ENCODE results near the gene ESF1.

Gene ESF1

GRCh38 chr20:13694420-13695150 lies 90.1 kb downstream of the ESF1 start:
- ChIA-PET POLR2A (no interaction called here), CTCF (no interaction called here)
- no peak for TF ChIP-seq ZNF548 (tag by site-specific recombination; IDR thresholded peaks at IDR 0.05)
- no peak for TF ChIP-seq ZNF785 (tag by site-specific recombination; IDR thresholded peaks at IDR 0.05)
- TF ChIP-seq ZNF654 (tag by site-specific recombination; IDR thresholded peaks at IDR 0.05; ENCODE audit: low read depth) = no peak
- TF ChIP-seq, protein P1, sequence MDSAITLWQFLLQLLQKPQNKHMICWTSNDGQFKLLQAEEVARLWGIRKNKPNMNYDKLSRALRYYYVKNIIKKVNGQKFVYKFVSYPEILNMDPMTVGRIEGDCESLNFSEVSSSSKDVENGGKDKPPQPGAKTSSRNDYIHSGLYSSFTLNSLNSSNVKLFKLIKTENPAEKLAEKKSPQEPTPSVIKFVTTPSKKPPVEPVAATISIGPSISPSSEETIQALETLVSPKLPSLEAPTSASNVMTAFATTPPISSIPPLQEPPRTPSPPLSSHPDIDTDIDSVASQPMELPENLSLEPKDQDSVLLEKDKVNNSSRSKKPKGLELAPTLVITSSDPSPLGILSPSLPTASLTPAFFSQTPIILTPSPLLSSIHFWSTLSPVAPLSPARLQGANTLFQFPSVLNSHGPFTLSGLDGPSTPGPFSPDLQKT (IDR thresholded peaks at IDR 0.05; ENCODE audit: borderline replicate concordance, low read depth, low read length) = no peak
- TF ChIP-seq BCL6B (tag by site-specific recombination; IDR thresholded peaks at IDR 0.05) = no peak
- H3K9me3 ChIP-seq (ENCODE audit: control insufficient read depth, insufficient read depth, low read depth, low read length) = no peaks in the 10 kb centered on the region
- H3K36me3 ChIP-seq (ENCODE audit: control insufficient read depth in 2 of 2, insufficient read depth in 1 of 2, low read length in 2 of 2) = no peaks in the 10 kb centered on the region
- no peak overlapping the region for H3K4me3 ChIP-seq (ENCODE audit: low read depth, low read length)
- H3K27ac ChIP-seq (ENCODE audit: extremely low read depth, low read depth, low read length) = no peak overlapping the region
- no peaks in the 10 kb centered on the region for H3K4me1 ChIP-seq (ENCODE audit: control insufficient read depth, insufficient read depth, low read length)

DNA sequence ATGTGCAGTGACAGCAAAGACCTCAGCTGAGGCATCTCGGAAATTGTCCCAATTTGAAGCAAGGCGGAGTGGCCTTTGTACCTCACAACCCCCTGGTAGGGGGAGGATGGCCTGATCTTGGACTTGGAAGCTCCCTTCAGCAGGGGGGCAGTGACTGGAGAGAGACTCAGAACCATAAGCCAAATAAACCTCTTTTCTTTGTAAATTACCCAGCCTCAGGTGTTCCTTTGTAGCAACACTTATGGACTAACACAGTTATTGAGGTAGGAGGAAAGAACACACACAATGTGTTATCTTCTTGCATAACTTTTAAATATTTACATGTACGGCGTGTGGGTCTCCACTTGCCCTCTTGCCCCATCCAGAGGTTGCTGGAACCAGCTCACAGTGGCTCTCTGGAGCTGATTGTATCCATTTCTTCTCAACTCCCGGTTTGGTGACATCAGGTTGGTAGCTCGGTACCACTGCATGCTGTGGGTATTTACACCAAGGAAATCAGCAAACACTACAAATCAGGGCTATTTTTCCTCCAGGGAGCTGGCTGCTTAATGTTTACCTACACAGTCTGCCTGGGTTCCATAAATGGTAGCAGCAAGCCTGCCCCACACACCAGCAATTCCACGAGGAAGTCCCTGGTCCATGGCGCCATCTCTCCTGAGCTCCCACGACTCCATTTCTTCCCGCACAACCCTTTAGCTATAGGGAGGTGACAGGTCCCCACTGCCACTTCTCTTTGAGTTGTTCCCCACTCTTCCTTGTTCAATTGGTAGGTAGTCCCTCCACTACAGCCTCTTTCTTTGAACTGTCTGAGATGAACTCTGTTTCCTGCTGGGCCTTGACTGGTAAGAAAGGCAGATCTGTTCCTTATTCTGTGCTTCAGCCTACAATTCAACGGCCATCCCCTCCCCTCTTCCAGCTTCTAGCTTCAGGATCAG lies 91.7 kb downstream of the ESF1 start:
- TF ChIP-seq ZNF2 (tag by site-specific recombination; IDR thresholded peaks at IDR 0.05) = no peak
- TF ChIP-seq MEIS1 (CRISPR knock-in tag; IDR thresholded peaks at IDR 0.05; ENCODE audit: borderline replicate concordance) = no peak
- no peak for TF ChIP-seq ZNF571 (tag by site-specific recombination; IDR thresholded peaks at IDR 0.05)
- no peak for TF ChIP-seq ZFP37 (tag by site-specific recombination; IDR thresholded peaks at IDR 0.05)
- no peak for TF ChIP-seq BCL11B (tag by site-specific recombination; IDR thresholded peaks at IDR 0.05; ENCODE audit: low read depth)
- TF ChIP-seq ZNF37A (tag by site-specific recombination; IDR thresholded peaks at IDR 0.05) = no peak
- TF ChIP-seq, protein P2, sequence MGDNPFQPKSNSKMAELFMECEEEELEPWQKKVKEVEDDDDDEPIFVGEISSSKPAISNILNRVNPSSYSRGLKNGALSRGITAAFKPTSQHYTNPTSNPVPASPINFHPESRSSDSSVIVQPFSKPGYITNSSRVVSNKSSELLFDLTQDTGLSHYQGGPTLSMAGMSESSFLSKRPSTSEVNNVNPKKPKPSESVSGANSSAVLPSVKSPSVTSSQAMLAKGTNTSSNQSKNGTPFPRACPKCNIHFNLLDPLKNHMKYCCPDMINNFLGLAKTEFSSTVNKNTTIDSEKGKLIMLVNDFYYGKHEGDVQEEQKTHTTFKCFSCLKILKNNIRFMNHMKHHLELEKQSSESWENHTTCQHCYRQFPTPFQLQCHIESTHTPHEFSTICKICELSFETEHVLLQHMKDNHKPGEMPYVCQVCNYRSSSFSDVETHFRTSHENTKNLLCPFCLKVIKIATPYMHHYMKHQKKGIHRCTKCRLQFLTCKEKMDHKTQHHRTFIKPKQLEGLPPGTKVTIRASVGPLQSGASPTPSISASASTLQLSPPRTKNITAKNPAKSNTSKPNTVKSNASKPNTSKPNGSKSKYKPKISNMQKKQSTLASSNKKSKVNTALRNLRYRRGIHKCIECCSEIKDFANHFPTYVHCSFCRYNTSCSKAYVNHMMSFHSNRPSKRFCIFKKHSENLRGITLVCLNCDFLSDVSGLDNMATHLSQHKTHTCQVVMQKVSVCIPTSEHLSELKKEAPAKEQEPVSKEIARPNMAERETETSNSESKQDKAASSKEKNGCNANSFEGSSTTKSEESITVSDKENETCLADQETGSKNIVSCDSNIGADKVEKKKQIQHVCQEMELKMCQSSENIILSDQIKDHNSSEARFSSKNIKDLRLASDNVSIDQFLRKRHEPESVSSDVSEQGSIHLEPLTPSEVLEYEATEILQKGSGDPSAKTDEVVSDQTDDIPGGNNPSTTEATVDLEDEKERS (tag by site-specific recombination; IDR thresholded peaks at IDR 0.05) = no peak
- TF ChIP-seq, protein P3, sequence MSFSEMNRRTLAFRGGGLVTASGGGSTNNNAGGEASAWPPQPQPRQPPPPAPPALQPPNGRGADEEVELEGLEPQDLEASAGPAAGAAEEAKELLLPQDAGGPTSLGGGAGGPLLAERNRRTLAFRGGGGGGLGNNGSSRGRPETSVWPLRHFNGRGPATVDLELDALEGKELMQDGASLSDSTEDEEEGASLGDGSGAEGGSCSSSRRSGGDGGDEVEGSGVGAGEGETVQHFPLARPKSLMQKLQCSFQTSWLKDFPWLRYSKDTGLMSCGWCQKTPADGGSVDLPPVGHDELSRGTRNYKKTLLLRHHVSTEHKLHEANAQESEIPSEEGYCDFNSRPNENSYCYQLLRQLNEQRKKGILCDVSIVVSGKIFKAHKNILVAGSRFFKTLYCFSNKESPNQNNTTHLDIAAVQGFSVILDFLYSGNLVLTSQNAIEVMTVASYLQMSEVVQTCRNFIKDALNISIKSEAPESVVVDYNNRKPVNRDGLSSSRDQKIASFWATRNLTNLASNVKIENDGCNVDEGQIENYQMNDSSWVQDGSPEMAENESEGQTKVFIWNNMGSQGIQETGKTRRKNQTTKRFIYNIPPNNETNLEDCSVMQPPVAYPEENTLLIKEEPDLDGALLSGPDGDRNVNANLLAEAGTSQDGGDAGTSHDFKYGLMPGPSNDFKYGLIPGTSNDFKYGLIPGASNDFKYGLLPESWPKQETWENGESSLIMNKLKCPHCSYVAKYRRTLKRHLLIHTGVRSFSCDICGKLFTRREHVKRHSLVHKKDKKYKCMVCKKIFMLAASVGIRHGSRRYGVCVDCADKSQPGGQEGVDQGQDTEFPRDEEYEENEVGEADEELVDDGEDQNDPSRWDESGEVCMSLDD (tag by site-specific recombination; IDR thresholded peaks at IDR 0.05) = no peak
- TF ChIP-seq ZNF707 (tag by site-specific recombination; IDR thresholded peaks at IDR 0.05) = no peak
- H3K4me3 ChIP-seq (ENCODE audit: low read depth, low read length) = no peak overlapping the region
- H3K4me1 ChIP-seq (ENCODE audit: control insufficient read depth, insufficient read depth, low read length) = no peaks in the 10 kb centered on the region
- POLR2A ChIA-PET = no interaction called here
- no peak overlapping the region for H3K27ac ChIP-seq (ENCODE audit: extremely low read depth, low read depth, low read length)
- H3K9me3 ChIP-seq (ENCODE audit: control insufficient read depth, insufficient read depth, low read depth, low read length) = no peaks in the 10 kb centered on the region
- CTCF ChIA-PET = no interaction called here
- H3K36me3 ChIP-seq (ENCODE audit: control insufficient read depth in 2 of 2, insufficient read depth in 1 of 2, low read length in 2 of 2) = no peaks in the 10 kb centered on the region
